Measurements from ENCODE around the gene ID1.
"Not testable (repeated sequence)": the region's sequence is repeated elsewhere in the genome, so short reads cannot be mapped to it uniquely, and the experiment has no call there.

DNA sequence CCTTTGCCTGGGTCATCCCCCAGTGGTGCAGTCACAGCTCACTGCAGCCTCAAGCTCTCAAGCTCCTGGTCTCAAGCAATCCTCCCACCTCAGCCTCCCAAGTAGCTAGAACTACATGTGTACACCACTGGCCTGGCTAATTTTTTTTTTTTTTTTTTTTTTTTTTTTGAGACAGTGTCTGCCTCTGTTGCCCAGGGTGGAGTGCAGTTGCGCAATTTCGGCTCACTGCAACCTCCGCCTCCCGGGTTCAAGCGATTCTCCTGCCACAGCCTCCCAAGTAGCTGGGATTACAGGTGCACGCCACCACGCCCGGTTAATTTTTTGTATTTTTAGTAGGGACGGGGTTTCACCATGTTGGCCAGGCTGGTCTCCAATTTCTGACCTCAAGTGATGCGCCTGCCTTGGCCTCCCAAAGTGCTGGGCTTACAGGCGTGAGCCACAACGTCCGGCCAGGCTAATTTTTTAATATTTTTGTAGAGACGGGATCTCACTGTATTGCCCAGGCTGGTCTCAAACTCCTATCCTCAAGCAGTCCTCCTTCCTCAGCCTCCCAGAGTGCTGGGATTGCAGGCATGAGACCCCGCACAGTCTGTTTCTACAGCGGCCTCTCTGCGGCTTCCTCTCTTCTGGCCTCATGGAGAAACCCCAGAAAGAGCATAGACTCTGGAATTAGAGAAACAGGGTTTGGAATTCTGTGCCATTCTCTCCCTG is 25.0 kb upstream of the ID1 start:
- not testable (repeated sequence) for TF ChIP-seq POLR2AphosphoS5 (IDR thresholded peaks at IDR 0.05; ENCODE audit: borderline replicate concordance, low read depth, low read length); EZH2 (IDR thresholded peaks at IDR 0.05)
